Liver (tissue), 9 donors: ENCODE measurements around the gene OR2V1. TPM values are rescaled to one million over a fixed set of nuclear protein-coding genes. Genes with fewer than 3 reads are reported as not detected.

ENCODE experiments used
- DNase-seq: peaks from one replicate; pipeline ENCODE4 v3.0.0-alpha.2; 2017; ENCODE audit warnings: low spot score
- H3K27ac ChIP-seq, 2 donors: one replicate each; pipeline ENCODE4 v1.7.0; 2013; ENCODE audit warnings: inconsistent platforms in 2 of 2, low read length in 2 of 2, control low read depth in 1 of 2, low read depth in 1 of 2, mild to moderate bottlenecking in 1 of 2
- H3K27me3 ChIP-seq, 4 donors: one replicate each; pipeline versions ENCODE4 v1.6.1 to v1.7.0; 2013; ENCODE audit warnings: low read length in 3 of 4, inconsistent platforms in 1 of 4, mild to moderate bottlenecking in 1 of 4, moderate library complexity in 1 of 4; ENCODE audit not compliant: control insufficient read depth in 4 of 4, insufficient read depth in 4 of 4
- H3K36me3 ChIP-seq, 4 donors: one replicate each; pipeline versions ENCODE4 v1.6.1 to v1.7.0; 2013; ENCODE audit warnings: low read length in 3 of 4, mild to moderate bottlenecking in 3 of 4, low read depth in 1 of 4, moderate library complexity in 1 of 4; ENCODE audit not compliant: control insufficient read depth in 4 of 4, insufficient read depth in 3 of 4
- H3K4me1 ChIP-seq, 4 donors: one replicate each; pipeline versions ENCODE4 v1.6.1 to v1.7.0; 2013; ENCODE audit warnings: low read length in 3 of 4, mild to moderate bottlenecking in 3 of 4, moderate library complexity in 1 of 4; ENCODE audit not compliant: control insufficient read depth in 4 of 4, insufficient read depth in 4 of 4
- H3K4me3 ChIP-seq, 3 donors: one replicate each; pipeline versions ENCODE4 v1.6.1 to v1.7.0; 2013; ENCODE audit warnings: low read length in 3 of 3, control low read depth in 1 of 3, low read depth in 1 of 3, mild to moderate bottlenecking in 1 of 3
- H3K9ac ChIP-seq, 2 donors: one replicate each; pipeline ENCODE4 v1.7.0; 2013; ENCODE audit warnings: low read length in 2 of 2, mild to moderate bottlenecking in 2 of 2, moderate library complexity in 2 of 2, control low read depth in 1 of 2, low read depth in 1 of 2
- H3K9me3 ChIP-seq, 4 donors: one replicate each; pipeline versions ENCODE4 v1.6.1 to v1.7.0; 2013; ENCODE audit warnings: low read length in 3 of 4; ENCODE audit not compliant: control insufficient read depth in 4 of 4
- ATF3 ChIP-seq: IDR thresholded peaks from 2 replicates; pipeline ENCODE4 v1.6.1; 2016; ENCODE audit warnings: antibody characterized with exemption
- CTCF ChIP-seq: fragments of 150-350 bp; IDR thresholded peaks from 2 replicates; pipeline ENCODE4 v1.5.1; 2017; ENCODE audit warnings: improper control_type of control experiment, low read depth, low read length; ENCODE audit not compliant: missing input control
- EGR1 ChIP-seq, 2 donors: IDR thresholded peaks; 2 replicates each; pipeline ENCODE4 v1.6.1; 2016 to 2018; ENCODE audit warnings: antibody characterized with exemption in 2 of 2, low read depth in 2 of 2
- FOXA1 ChIP-seq: IDR thresholded peaks from 2 replicates; pipeline ENCODE4 v1.6.1; 2016; ENCODE audit warnings: antibody characterized with exemption
- FOXA2 ChIP-seq: IDR thresholded peaks from 2 replicates; pipeline ENCODE4 v1.6.1; 2016; ENCODE audit warnings: antibody characterized with exemption
- GABPA ChIP-seq, 2 donors: IDR thresholded peaks in 1 of 2; conservative IDR thresholded peaks in 1 of 2; 2 replicates each; pipeline ENCODE4 v1.6.1; 2016; ENCODE audit warnings: antibody characterized with exemption in 2 of 2, mild to moderate bottlenecking in 1 of 2, moderate library complexity in 1 of 2
- HNF4A ChIP-seq, 2 donors: conservative IDR thresholded peaks; 2 replicates each; pipeline ENCODE4 v1.6.1; 2016; ENCODE audit warnings: antibody characterized with exemption in 2 of 2, mild to moderate bottlenecking in 2 of 2
- HNF4G ChIP-seq: IDR thresholded peaks from 2 replicates; pipeline ENCODE4 v1.6.1; 2016; ENCODE audit warnings: antibody characterized with exemption
- JUND ChIP-seq, 2 donors: IDR thresholded peaks; 2 replicates each; pipeline ENCODE4 v1.6.1; 2016; ENCODE audit warnings: antibody characterized with exemption in 2 of 2
- MAX ChIP-seq: IDR thresholded peaks from 2 replicates; pipeline ENCODE4 v1.6.1; 2016; ENCODE audit warnings: antibody characterized with exemption
- NR2F2 ChIP-seq: IDR thresholded peaks from 2 replicates; pipeline ENCODE4 v1.6.1; 2016; ENCODE audit warnings: antibody characterized with exemption
- RAD21 ChIP-seq, 2 donors: IDR thresholded peaks; 2 replicates each; pipeline ENCODE4 v1.6.1; 2016; ENCODE audit warnings: antibody characterized with exemption in 2 of 2, mild to moderate bottlenecking in 2 of 2
- REST ChIP-seq: IDR thresholded peaks from 2 replicates; pipeline ENCODE4 v1.6.1; 2016; ENCODE audit warnings: antibody characterized with exemption, mild to moderate bottlenecking
- RXRA ChIP-seq, 2 donors: IDR thresholded peaks; 2 replicates each; pipeline ENCODE4 v1.6.1; 2017 to 2018; ENCODE audit warnings: antibody characterized with exemption in 2 of 2, mild to moderate bottlenecking in 1 of 2
- SP1 ChIP-seq: IDR thresholded peaks from 2 replicates; pipeline ENCODE4 v1.6.1; 2018; ENCODE audit warnings: antibody characterized with exemption, mild to moderate bottlenecking
- TAF1 ChIP-seq: conservative IDR thresholded peaks from 2 replicates; pipeline ENCODE4 v1.6.1; 2016; ENCODE audit warnings: antibody characterized with exemption, mild to moderate bottlenecking
- YY1 ChIP-seq: IDR thresholded peaks from 2 replicates; pipeline ENCODE4 v1.6.1; 2016; ENCODE audit warnings: antibody characterized with exemption, mild to moderate bottlenecking
- ZBTB33 ChIP-seq: IDR thresholded peaks from 2 replicates; pipeline ENCODE4 v1.6.1; 2016; ENCODE audit warnings: antibody characterized with exemption
- WGBS: extraction: QIAGEN DNeasy Blood & Tissue Kit; methylation state at CpG from one replicate; pipeline ENCODE4 v1.1.7; 2013; 5-methylcytosine and 5-hydroxymethylcytosine counted together
- polyA plus RNA-seq, 2 donors: library from polyadenylated mRNA; stranded (reverse) in 1 of 2; unstranded in 1 of 2; fragments of 200-250 nt in 1 of 2; fragments of >200 nt in 1 of 2; fragmentation: Nextera tagmentation in 1 of 2; extraction: Ambion mirVana in 1 of 2; gene quantifications; one replicate each; pipeline versions ENCODE4 v1.2.1 to v1.2.3, GENCODE V29; 2013 to 2015
- total RNA-seq, 2 donors: library from RNA; depleted of rRNA; stranded (reverse); fragments of >200 nt; gene quantifications; one replicate each; pipeline ENCODE4 v1.2.3, GENCODE V29; 2014
- donor health status: healthy.
- donor health status: healthy.
- donor health status: healthy.
- donor health status: healthy.
- donor health status: healthy.

OR2V1 gene
- total and polyA plus RNA-seq, 4 donors = not detected

- no peak overlapping the region for H3K27ac ChIP-seq
- peaks cover 0 to 7% (median 3%) of the 10 kb centered on the region in 4 donors for H3K27me3 ChIP-seq
- no peak overlapping the region for H3K4me3 ChIP-seq
- DNase-seq = no peak
- H3K9me3 ChIP-seq = no peaks in the 10 kb centered on the region
- no peaks in the 10 kb centered on the region for H3K36me3 ChIP-seq
- WGBS = 47% methylated on average over 7 of the region's 7 CpGs
- TF ChIP-seq FOXA1 = no peak
- no peak for TF ChIP-seq MAX
- TF ChIP-seq RXRA (IDR thresholded peaks at IDR 0.05) = no peak
- no peak for TF ChIP-seq TAF1
- no peak for TF ChIP-seq GABPA (IDR thresholded peaks at IDR 0.05 in 1 of 2, conservative IDR thresholded peaks at IDR 0.05 in 1 of 2)
- TF ChIP-seq HNF4A (conservative IDR thresholded peaks at IDR 0.05) = no peak
- TF ChIP-seq HNF4G = no peak
- no peak for TF ChIP-seq ATF3
- no peak for TF ChIP-seq ZBTB33
- no peak for TF ChIP-seq RAD21 (IDR thresholded peaks at IDR 0.05)
- TF ChIP-seq YY1 = no peak
- no peak for TF ChIP-seq JUND (IDR thresholded peaks at IDR 0.05)
- TF ChIP-seq REST = no peak
- no peak overlapping the region for H3K9ac ChIP-seq
- H3K4me1 ChIP-seq = no peaks in the 10 kb centered on the region
Measured at GRCh38 chr5:181086884-181087205, 44.1 kb downstream of the OR2V1 start.

- no peak overlapping the region for H3K4me3 ChIP-seq
- WGBS = 58% methylated on average over 17 of the region's 17 CpGs
- H3K9ac ChIP-seq = no peak overlapping the region
- H3K27ac ChIP-seq = no peak overlapping the region
- no peaks in the 10 kb centered on the region for H3K4me1 ChIP-seq
- no peaks in the 10 kb centered on the region for H3K36me3 ChIP-seq
- H3K9me3 ChIP-seq = no peaks in the 10 kb centered on the region
- DNase-seq = no peak
- peaks cover 0 to 7% (median 3%) of the 10 kb centered on the region in 4 donors for H3K27me3 ChIP-seq
- no peak for TF ChIP-seq CTCF
- TF ChIP-seq RXRA (IDR thresholded peaks at IDR 0.05) = no peak
- TF ChIP-seq GABPA (IDR thresholded peaks at IDR 0.05 in 1 of 2, conservative IDR thresholded peaks at IDR 0.05 in 1 of 2) = no peak
- TF ChIP-seq REST = no peak
- no peak for TF ChIP-seq RAD21 (IDR thresholded peaks at IDR 0.05)
- TF ChIP-seq HNF4A (conservative IDR thresholded peaks at IDR 0.05) = no peak
- no peak for TF ChIP-seq FOXA2
- TF ChIP-seq FOXA1 = no peak
- no peak for TF ChIP-seq SP1
- no peak for TF ChIP-seq EGR1 (IDR thresholded peaks at IDR 0.05; ENCODE audit: low read depth in 2 of 2)
- no peak for TF ChIP-seq NR2F2
- no peak for TF ChIP-seq MAX
- no peak for TF ChIP-seq JUND (IDR thresholded peaks at IDR 0.05)
- TF ChIP-seq ATF3 = no peak
- TF ChIP-seq HNF4G = no peak
- TF ChIP-seq TAF1 = no peak
Measured at GRCh38 chr5:181086026-181086883, 44.7 kb downstream of the OR2V1 start.
